SK-N-MC (cell line): ENCODE results near the gene GPC5.

Experiments used
- DNase-seq: peaks from one replicate; pipeline ENCODE4 v3.0.0-alpha.2; 2011; ENCODE audit warnings: low read depth, low spot score
- H3K27ac ChIP-seq: fragments of 200-600 bp; sonication (generic); 2 replicates; pipeline ENCODE4 v1.5.1; 2016; ENCODE audit warnings: mixed run types
- H3K36me3 ChIP-seq: fragments of 200-600 bp; sonication (generic); 2 replicates; pipeline ENCODE4 v1.6.1; 2017; ENCODE audit warnings: antibody characterized with exemption, low read length, mixed read lengths; ENCODE audit not compliant: insufficient read depth
- H3K4me3 ChIP-seq: fragments of 200-600 bp; sonication (generic); 2 replicates; pipeline ENCODE4 v1.5.1; 2016
- H3K9ac ChIP-seq: fragments of 200-600 bp; sonication (generic); 2 replicates; pipeline ENCODE4 v1.8.0; 2017; ENCODE audit warnings: mixed run types, mixed read lengths; ENCODE audit not compliant: insufficient read length
- H3K9me3 ChIP-seq: fragments of 200-600 bp; sonication (generic); 2 replicates; pipeline ENCODE4 v1.6.1; 2017; ENCODE audit warnings: low read depth, mild to moderate bottlenecking, antibody characterized with exemption, low read length, moderate library complexity, mixed read lengths
- EZH2 ChIP-seq: fragments of 200-600 bp; sonication (generic); IDR thresholded peaks from one replicate; pipeline ENCODE4 v1.6.1; 2017; ENCODE audit warnings: antibody characterized with exemption
- FOXP2 ChIP-seq: optimal IDR thresholded peaks from 2 replicates; pipeline ENCODE3; 2011; ENCODE audit warnings: mild to moderate bottlenecking, moderate library complexity; ENCODE audit not compliant: insufficient read depth; ENCODE audit errors: extremely low read length, control extremely low read depth
- POLR2AphosphoS5 ChIP-seq: IDR thresholded peaks from 2 replicates; pipeline ENCODE4 v1.6.1; 2012; ENCODE audit warnings: mild to moderate bottlenecking, low read depth, low read length, borderline replicate concordance

The GPC5 gene

DNA sequence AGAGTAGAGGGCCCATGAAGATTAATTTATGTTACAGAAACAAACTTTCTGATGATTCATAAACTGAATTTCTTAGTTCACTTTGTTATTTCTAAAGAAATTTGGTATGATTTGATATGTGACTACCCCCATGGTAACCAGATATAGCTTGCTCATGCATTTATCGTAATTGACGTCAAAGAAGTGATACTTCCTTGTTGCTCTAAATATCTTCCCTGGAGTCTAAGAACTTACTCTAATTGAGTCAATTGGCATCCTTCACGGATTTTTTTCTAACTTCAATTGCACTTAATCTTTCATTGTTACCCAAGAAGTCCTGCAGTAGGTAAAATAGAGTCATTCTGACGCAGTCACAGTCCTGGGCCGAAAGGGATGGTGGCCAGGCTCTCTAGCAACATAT lies 240.9 kb downstream of the GPC5 start:
- DNase-seq: no peak
- H3K9ac ChIP-seq: no peak overlapping the region
- no peaks in the 10 kb centered on the region for H3K36me3 ChIP-seq
- H3K27ac ChIP-seq: no peak overlapping the region
- no peaks in the 10 kb centered on the region for H3K9me3 ChIP-seq
- no peak overlapping the region for H3K4me3 ChIP-seq
- TF ChIP-seq FOXP2: no peak
- TF ChIP-seq EZH2: no peak

DNA sequence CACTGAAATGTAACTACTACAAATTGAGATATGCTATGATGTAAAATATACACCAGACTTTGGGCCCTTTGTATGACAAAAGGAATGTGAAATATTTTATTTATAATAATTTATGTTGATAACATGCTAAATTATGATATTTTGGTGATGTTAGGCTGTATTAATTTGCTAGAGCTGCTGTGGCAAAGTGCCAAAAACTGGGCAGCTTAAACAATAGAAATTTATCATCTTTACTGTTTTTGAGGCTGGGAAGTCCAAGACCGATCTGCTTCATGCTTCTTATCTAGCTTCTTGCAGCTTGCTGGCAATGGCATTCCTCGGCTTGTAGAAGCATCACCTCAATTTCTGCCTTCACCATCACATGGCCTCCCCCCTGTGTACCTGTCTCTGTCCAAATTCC lies 245.0 kb downstream of the GPC5 start:
- no peak overlapping the region for H3K4me3 ChIP-seq
- no peak for TF ChIP-seq EZH2
- TF ChIP-seq FOXP2: no peak
- no peak for TF ChIP-seq POLR2AphosphoS5
- no peak for DNase-seq
- no peaks in the 10 kb centered on the region for H3K36me3 ChIP-seq
- no peaks in the 10 kb centered on the region for H3K9me3 ChIP-seq
- no peak overlapping the region for H3K27ac ChIP-seq
- H3K9ac ChIP-seq: no peak overlapping the region

DNA sequence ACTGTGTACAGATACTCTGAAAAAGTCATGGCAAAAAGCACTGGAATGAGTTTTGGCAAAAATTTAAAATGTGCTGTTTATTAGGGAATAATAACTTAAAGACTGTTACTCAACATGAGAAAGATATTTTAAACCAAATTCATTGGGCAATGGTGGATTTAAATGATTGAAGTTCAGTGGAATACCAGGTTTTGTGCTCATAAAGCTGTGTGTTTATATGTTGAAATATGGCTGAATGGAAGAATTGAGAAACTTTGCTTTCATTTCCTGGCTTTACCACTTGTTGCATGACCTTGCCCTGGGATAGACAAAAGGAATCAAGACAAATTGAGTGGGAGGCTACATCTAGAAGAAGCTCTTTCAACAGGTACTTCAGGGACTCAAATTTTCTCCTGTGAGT lies 246.4 kb downstream of the GPC5 start:
- DNase-seq: no peak
- no peak overlapping the region for H3K27ac ChIP-seq
- H3K4me3 ChIP-seq: no peak overlapping the region
- TF ChIP-seq POLR2AphosphoS5 (no peak), EZH2 (no peak), FOXP2 (no peak)
- H3K9ac ChIP-seq: no peak overlapping the region
- no peaks in the 10 kb centered on the region for H3K36me3 ChIP-seq
- H3K9me3 ChIP-seq: no peaks in the 10 kb centered on the region

DNA sequence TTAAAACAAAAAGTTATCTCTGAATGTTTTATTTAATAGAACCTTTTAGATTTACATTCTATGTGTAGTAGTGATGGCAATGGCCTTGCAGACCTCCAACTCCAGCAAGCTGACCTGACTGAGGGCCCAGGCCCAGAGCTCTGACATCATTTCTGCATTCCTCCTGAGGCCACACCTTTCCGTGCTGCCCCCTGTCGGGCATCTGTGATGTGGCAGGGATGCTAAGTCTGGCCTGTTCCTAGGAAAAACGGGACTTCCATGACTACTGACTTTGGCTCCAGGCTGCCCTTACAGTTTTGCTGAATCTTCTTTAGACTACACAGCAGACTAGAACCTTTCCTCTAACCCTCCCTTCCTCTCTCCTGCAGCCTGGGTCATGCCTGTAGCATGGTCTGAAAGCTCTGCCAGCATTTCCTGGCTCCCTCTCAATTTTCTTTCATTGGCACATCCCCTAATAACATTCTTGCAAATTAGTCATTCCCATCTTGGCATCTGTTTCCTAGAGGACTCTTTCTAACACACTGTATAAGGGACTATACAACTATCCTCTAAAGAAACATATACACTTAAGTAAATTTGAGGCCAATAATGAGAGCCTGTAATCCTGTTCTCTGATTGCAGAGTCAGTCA lies 249.1 kb downstream of the GPC5 start:
- Histone ChIP-seq H3K36me3 (no peaks in the 10 kb centered on the region), H3K9ac (no peak overlapping the region), H3K4me3 (no peak overlapping the region), H3K27ac (no peak overlapping the region), H3K9me3 (no peaks in the 10 kb centered on the region)
- DNase-seq: no peak
- no peak for TF ChIP-seq POLR2AphosphoS5
- no peak for TF ChIP-seq FOXP2
- TF ChIP-seq EZH2: no peak

DNA sequence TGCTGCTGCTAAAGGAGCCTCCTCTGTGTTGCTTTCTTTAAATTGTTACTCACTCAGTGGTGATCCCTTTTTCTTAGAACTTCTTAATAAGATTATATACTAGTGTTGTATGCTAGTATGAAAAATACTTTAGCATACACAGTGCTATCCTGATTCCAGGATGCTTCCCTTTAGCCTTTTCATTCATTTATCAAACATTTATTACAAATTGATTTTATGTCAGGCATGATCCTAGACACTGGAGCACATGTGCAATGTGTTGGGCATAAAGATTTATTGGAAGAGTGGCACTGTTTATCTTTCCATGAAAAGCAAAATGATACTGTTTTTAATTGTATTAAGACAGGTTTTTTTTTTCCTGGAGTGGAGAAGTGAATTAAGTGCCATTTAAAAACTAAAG lies 249.6 kb downstream of the GPC5 start:
- no peak for DNase-seq
- TF ChIP-seq FOXP2: no peak
- no peak for TF ChIP-seq EZH2
- TF ChIP-seq POLR2AphosphoS5: no peak
- no peaks in the 10 kb centered on the region for H3K9me3 ChIP-seq
- no peak overlapping the region for H3K4me3 ChIP-seq
- H3K27ac ChIP-seq: no peak overlapping the region
- no peak overlapping the region for H3K9ac ChIP-seq
- no peaks in the 10 kb centered on the region for H3K36me3 ChIP-seq

DNA sequence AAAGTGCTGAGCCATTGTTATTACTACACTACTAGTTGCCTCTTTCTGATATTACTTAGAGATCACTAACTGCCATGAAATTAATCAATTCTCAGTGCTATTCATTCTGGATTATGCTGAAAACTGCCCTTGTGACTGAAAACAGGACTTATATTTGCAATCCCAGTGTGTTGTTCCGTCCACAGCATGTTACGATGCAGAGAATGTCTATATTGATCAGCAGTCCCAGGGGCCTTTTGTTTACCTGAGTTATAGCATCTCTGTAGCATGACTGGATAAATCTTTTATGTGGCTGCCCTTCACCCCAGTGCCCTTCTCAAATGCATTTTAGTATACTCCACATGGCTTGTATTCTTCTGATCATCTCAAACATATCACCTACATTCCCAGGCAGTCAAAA lies 251.0 kb downstream of the GPC5 start:
- TF ChIP-seq FOXP2: no peak
- TF ChIP-seq EZH2: no peak
- no peak for TF ChIP-seq POLR2AphosphoS5
- H3K4me3 ChIP-seq: no peak overlapping the region
- H3K9me3 ChIP-seq: no peaks in the 10 kb centered on the region
- H3K36me3 ChIP-seq: no peaks in the 10 kb centered on the region
- no peak for DNase-seq
- no peak overlapping the region for H3K9ac ChIP-seq
- H3K27ac ChIP-seq: no peak overlapping the region

DNA sequence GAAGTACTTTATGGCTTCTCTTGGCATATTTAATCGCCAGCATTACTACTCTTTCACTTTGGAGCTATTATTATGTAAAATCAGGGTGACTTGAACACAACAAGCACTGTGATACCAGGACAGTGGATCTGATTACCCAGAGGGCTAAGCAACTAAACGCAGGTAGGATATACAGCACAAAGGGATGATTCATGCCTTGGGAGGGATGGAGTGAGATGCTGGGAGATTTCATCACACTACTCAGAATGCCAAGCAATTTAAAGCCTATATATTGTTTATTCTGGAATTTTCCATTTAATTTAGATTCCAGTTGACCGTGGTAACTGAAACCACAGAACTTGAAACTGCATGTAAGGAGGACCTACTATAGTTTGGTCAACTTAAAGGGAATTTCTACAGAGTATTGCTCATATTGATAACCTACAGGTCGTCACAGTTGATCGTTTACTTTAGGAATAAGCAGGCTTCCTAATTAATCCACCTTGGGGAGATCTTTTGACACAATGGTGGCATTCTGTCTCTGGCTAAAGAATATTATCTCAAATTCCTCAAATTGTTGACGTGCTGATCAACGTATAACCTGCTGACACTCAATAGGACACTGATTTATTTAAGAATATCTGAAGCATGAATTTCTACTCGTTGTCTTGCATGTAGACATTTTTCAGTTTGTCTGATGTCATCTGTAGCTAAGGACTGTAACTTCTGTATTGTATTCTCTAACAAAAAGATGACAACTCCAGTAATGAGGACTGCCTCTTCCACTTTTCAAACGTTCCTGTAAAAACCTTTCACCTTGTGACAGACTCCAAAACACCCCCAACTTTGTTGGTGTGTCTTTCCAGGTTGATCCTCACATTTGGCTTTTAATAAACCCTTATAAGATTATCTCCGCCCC lies 254.2 kb downstream of the GPC5 start:
- no peak for TF ChIP-seq EZH2
- no peak for TF ChIP-seq FOXP2
- TF ChIP-seq POLR2AphosphoS5: no peak
- Histone ChIP-seq H3K4me3 (no peak overlapping the region), H3K9me3 (no peaks in the 10 kb centered on the region), H3K36me3 (no peaks in the 10 kb centered on the region), H3K27ac (no peak overlapping the region), H3K9ac (no peak overlapping the region)
- no peak for DNase-seq

DNA sequence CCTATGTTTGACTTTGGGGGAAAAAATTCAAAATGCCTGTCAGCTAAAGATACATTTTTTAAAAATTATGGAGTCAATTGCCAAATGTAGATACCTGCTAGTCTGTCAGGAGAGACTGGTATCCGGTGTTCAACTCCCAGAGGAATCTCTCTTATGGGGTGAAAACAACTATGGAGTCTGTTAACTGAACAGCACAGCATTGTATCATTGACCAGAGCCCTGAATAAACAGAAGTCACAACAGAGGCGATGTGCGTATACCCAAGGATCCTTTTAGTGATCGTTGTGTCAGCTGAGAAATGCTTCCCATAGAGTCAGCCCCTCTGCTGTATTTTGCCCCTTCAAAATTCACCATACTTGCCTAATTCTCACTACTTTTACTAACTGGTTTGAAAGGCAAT lies 257.3 kb downstream of the GPC5 start:
- no peak for TF ChIP-seq POLR2AphosphoS5
- no peak for TF ChIP-seq EZH2
- TF ChIP-seq FOXP2: no peak
- no peaks in the 10 kb centered on the region for H3K36me3 ChIP-seq
- no peak overlapping the region for H3K27ac ChIP-seq
- no peak for DNase-seq
- H3K4me3 ChIP-seq: no peak overlapping the region
- no peak overlapping the region for H3K9ac ChIP-seq
- H3K9me3 ChIP-seq: no peaks in the 10 kb centered on the region

DNA sequence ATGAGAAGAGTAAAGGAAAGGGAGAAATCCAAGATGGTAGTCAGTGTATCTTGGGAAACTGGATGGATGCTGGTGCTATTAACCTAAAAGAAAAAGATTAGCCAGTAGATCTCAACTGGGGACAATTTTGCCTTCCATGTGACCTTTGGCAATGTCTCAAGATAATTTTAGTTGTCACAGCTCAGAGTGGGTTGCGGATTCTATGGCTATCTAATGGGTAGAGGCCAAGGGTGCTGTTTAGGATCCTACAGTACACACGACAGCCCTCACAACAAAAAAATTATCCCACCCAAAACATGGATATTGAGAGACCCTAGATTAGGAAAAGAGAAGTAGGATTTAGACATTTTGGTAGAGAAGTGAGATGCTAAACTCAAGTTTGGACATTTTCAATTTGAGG lies 258.9 kb downstream of the GPC5 start:
- no peaks in the 10 kb centered on the region for H3K9me3 ChIP-seq
- H3K4me3 ChIP-seq: no peak overlapping the region
- H3K27ac ChIP-seq: no peak overlapping the region
- no peak for DNase-seq
- TF ChIP-seq FOXP2 (no peak), EZH2 (no peak), POLR2AphosphoS5 (no peak)
- no peak overlapping the region for H3K9ac ChIP-seq
- H3K36me3 ChIP-seq: no peaks in the 10 kb centered on the region
